HepG2 (cell line): ENCODE results near the gene SIVA1. TPM values are rescaled to one million over a fixed set of nuclear protein-coding genes. Genes with fewer than 3 reads are reported as not detected.

Experiments used
- CBX2 ChIP-seq, 2 experiments: fragments of 200-600 bp in 1 of 2; sonication (generic); formaldehyde crosslinking in 1 of 2; IDR thresholded peaks; 2 replicates each; pipeline versions ENCODE4 v1.7.0 to v1.8.1; 2018 to 2022; ENCODE audit warnings: low read depth in 2 of 2, low read length in 1 of 2, mild to moderate bottlenecking in 1 of 2, missing genetic modification reagents in 1 of 2
- HOXA3 ChIP-seq: sonication (generic); formaldehyde crosslinking; IDR thresholded peaks from 2 replicates; pipeline ENCODE4 v1.5.0; 2020; ENCODE audit warnings: missing genetic modification reagents
- ISL2 ChIP-seq: sonication (generic); formaldehyde crosslinking; IDR thresholded peaks from 2 replicates; pipeline ENCODE4 v1.5.0; 2020; ENCODE audit warnings: missing genetic modification reagents
- MXI1 ChIP-seq: IDR thresholded peaks from 3 replicates; pipeline ENCODE4 v1.6.1; 2012; ENCODE audit warnings: low read depth, low read length, inconsistent platforms, borderline replicate concordance
- NFYB ChIP-seq: sonication (generic); formaldehyde crosslinking; IDR thresholded peaks from 2 replicates; pipeline ENCODE4 v1.4.0; 2020; ENCODE audit warnings: missing genetic modification reagents
- POGZ ChIP-seq: sonication (generic); formaldehyde crosslinking; IDR thresholded peaks from 2 replicates; pipeline ENCODE4 v1.4.0; 2020; ENCODE audit warnings: mild to moderate bottlenecking, missing genetic modification reagents
- SKI ChIP-seq: fragments of 450-650 bp; IDR thresholded peaks from one replicate; pipeline ENCODE4 v1.6.1; 2018; ENCODE audit warnings: mild to moderate bottlenecking; ENCODE audit not compliant: partially characterized antibody
- TEAD3 ChIP-seq: optimal IDR thresholded peaks from 2 replicates; pipeline ENCODE3; 2016; ENCODE audit warnings: borderline replicate concordance
- ZNF619 ChIP-seq: sonication (generic); formaldehyde crosslinking; IDR thresholded peaks from 2 replicates; pipeline ENCODE4 v1.4.0; 2020; ENCODE audit warnings: mild to moderate bottlenecking, missing genetic modification reagents
- ZNF670 ChIP-seq: sonication (generic); formaldehyde crosslinking; IDR thresholded peaks from 2 replicates; pipeline ENCODE4 v1.8.0; 2022; ENCODE audit warnings: mild to moderate bottlenecking, missing genetic modification reagents, borderline replicate concordance
- polyA plus RNA-seq, 8 experiments: library from polyadenylated mRNA; depleted of rRNA in 3 of 8; stranded (reverse) in 7 of 8; unstranded in 1 of 8; fragments of >200 nt; fragmentation: Illumina TruSeq in 4 of 8; extraction: Trizol in 4 of 8; gene quantifications; 2 replicates each; pipeline versions ENCODE4 v1.2.1 to v1.2.3, GENCODE V29; 2011 to 2016; ENCODE audit warnings: low read depth in 4 of 8, missing spikeins in 1 of 8, mixed read lengths in 1 of 8; ENCODE audit not compliant: insufficient read depth in 1 of 8
- total RNA-seq, 5 experiments: library from RNA; depleted of rRNA; stranded (reverse); fragments of >200 nt; fragmentation: Illumina TruSeq; extraction: Trizol; gene quantifications; 2 replicates each; pipeline ENCODE4 v1.2.3, GENCODE V29; 2016; ENCODE audit warnings: low read depth in 1 of 5
- TF ChIP-seq, protein P1 (sequence below): sonication (generic); formaldehyde crosslinking; IDR thresholded peaks from 2 replicates; pipeline ENCODE4 v1.4.0; 2020; ENCODE audit warnings: missing genetic modification reagents
- TF ChIP-seq, protein P2 (sequence below): sonication (generic); formaldehyde crosslinking; conservative IDR thresholded peaks from 2 replicates; pipeline ENCODE4 v1.4.0; 2020; ENCODE audit warnings: mild to moderate bottlenecking, missing genetic modification reagents, moderate library complexity
- TF ChIP-seq, protein P3 (sequence below): sonication (generic); formaldehyde crosslinking; IDR thresholded peaks from 2 replicates; pipeline ENCODE4 v1.4.0; 2020; ENCODE audit warnings: missing genetic modification reagents
- TF ChIP-seq, protein P4 (sequence below): sonication (generic); formaldehyde crosslinking; IDR thresholded peaks from 2 replicates; pipeline ENCODE4 v1.8.1; 2023; ENCODE audit warnings: mild to moderate bottlenecking, missing genetic modification reagents

Gene SIVA1
- total and polyA plus RNA-seq, 2 of the 13 experiments (the other 11 are each of a cell fraction or from before 2014, with no cell fraction given): 123 to 186 TPM

DNA sequence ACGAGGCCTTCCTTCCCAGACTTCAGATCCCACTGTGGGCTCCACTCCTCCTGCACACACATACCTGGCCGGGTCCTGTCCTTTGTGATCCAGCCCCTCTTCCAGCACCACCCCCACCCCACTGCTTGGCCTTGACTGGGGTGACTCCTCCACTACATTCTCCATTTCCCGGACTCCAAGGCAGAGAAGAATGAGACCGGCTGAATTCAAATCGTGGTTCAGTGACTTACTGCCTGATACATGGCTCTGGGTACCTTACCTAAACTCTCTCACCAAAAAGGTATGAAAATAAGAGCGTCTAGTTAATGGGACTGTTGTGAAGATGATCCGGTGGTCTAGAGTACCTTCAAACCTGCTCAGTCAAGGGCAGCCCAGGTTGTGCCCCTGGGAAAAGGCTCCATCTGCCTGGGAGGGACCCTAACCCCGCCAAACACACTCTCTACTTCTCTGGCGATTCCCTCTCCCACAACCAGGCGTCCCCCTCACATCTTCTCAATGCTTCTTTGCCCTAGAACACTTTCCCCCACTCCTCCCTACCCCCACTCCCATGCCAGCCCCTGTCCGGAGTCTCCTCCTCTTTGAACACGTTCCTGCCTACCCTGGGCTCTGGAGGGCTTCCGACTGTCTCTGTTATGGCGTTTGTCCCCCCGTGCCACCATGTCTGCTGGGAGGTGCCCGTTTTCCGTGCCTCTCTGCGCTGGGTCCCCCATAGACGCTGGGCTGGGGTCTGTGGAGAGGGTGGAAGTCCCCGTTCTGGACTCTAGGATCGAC lies 46.5 kb downstream of the SIVA1 start (continued):
- TF ChIP-seq POGZ (CRISPR knock-in tag): no peak
- TF ChIP-seq ZNF619: peak; percentile 57
- TF ChIP-seq, protein P1, sequence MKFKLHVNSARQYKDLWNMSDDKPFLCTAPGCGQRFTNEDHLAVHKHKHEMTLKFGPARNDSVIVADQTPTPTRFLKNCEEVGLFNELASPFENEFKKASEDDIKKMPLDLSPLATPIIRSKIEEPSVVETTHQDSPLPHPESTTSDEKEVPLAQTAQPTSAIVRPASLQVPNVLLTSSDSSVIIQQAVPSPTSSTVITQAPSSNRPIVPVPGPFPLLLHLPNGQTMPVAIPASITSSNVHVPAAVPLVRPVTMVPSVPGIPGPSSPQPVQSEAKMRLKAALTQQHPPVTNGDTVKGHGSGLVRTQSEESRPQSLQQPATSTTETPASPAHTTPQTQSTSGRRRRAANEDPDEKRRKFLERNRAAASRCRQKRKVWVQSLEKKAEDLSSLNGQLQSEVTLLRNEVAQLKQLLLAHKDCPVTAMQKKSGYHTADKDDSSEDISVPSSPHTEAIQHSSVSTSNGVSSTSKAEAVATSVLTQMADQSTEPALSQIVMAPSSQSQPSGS: no peak
- TF ChIP-seq, protein P2, sequence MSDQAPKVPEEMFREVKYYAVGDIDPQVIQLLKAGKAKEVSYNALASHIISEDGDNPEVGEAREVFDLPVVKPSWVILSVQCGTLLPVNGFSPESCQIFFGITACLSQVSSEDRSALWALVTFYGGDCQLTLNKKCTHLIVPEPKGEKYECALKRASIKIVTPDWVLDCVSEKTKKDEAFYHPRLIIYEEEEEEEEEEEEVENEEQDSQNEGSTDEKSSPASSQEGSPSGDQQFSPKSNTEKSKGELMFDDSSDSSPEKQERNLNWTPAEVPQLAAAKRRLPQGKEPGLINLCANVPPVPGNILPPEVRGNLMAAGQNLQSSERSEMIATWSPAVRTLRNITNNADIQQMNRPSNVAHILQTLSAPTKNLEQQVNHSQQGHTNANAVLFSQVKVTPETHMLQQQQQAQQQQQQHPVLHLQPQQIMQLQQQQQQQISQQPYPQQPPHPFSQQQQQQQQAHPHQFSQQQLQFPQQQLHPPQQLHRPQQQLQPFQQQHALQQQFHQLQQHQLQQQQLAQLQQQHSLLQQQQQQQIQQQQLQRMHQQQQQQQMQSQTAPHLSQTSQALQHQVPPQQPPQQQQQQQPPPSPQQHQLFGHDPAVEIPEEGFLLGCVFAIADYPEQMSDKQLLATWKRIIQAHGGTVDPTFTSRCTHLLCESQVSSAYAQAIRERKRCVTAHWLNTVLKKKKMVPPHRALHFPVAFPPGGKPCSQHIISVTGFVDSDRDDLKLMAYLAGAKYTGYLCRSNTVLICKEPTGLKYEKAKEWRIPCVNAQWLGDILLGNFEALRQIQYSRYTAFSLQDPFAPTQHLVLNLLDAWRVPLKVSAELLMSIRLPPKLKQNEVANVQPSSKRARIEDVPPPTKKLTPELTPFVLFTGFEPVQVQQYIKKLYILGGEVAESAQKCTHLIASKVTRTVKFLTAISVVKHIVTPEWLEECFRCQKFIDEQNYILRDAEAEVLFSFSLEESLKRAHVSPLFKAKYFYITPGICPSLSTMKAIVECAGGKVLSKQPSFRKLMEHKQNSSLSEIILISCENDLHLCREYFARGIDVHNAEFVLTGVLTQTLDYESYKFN (CRISPR knock-in tag): no peak
- no peak for TF ChIP-seq SKI
- no peak for TF ChIP-seq MXI1
- TF ChIP-seq TEAD3 (CRISPR knock-in tag): no peak
- no peak for TF ChIP-seq HOXA3
- TF ChIP-seq, protein P3, sequence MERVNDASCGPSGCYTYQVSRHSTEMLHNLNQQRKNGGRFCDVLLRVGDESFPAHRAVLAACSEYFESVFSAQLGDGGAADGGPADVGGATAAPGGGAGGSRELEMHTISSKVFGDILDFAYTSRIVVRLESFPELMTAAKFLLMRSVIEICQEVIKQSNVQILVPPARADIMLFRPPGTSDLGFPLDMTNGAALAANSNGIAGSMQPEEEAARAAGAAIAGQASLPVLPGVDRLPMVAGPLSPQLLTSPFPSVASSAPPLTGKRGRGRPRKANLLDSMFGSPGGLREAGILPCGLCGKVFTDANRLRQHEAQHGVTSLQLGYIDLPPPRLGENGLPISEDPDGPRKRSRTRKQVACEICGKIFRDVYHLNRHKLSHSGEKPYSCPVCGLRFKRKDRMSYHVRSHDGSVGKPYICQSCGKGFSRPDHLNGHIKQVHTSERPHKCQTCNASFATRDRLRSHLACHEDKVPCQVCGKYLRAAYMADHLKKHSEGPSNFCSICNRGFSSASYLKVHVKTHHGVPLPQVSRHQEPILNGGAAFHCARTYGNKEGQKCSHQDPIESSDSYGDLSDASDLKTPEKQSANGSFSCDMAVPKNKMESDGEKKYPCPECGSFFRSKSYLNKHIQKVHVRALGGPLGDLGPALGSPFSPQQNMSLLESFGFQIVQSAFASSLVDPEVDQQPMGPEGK (CRISPR knock-in tag): 0 out of 2 replicates have a peak, but pooled peaks have one; percentile 27
- TF ChIP-seq ISL2 (CRISPR knock-in tag): no peak
- TF ChIP-seq, protein P4, sequence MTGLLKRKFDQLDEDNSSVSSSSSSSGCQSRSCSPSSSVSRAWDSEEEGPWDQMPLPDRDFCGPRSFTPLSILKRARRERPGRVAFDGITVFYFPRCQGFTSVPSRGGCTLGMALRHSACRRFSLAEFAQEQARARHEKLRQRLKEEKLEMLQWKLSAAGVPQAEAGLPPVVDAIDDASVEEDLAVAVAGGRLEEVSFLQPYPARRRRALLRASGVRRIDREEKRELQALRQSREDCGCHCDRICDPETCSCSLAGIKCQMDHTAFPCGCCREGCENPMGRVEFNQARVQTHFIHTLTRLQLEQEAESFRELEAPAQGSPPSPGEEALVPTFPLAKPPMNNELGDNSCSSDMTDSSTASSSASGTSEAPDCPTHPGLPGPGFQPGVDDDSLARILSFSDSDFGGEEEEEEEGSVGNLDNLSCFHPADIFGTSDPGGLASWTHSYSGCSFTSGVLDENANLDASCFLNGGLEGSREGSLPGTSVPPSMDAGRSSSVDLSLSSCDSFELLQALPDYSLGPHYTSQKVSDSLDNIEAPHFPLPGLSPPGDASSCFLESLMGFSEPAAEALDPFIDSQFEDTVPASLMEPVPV (CRISPR knock-in tag): no peak
- TF ChIP-seq ZNF670 (CRISPR knock-in tag): no peak
- TF ChIP-seq NFYB (CRISPR knock-in tag): no peak
- TF ChIP-seq CBX2 (IDR thresholded peaks at IDR 0.05; ENCODE audit: low read depth, low read length): no peak
- no peak for TF ChIP-seq CBX2 (CRISPR knock-in tag; IDR thresholded peaks at IDR 0.05; ENCODE audit: low read depth)
